ENCODE results near the gene GLRX3. TPM values are rescaled to one million over a fixed set of nuclear protein-coding genes. Genes with fewer than 3 reads are reported as not detected.

Gene GLRX3
- total and polyA plus RNA-seq, 10 of the 15 experiments (the other 5 are each of a cell fraction or from before 2014, with no cell fraction given), result 94.7 to 209 (median 131) TPM

GRCh38 chr10:130136226-130137089 lies at the start of gene GLRX3 (continued):
- TF ChIP-seq ZBTB11 (CRISPR knock-in tag; IDR thresholded peaks at IDR 0.05) (no peak), ATF2 (IDR thresholded peaks at IDR 0.05; ENCODE audit: low read length) (no peak), ELK1 (IDR thresholded peaks at IDR 0.05; ENCODE audit: low read depth, low read length) (peak; percentile 94), TAF1 (IDR thresholded peaks at IDR 0.05; ENCODE audit: borderline replicate concordance, low read depth, low read length) (peak; percentile 97), ASH2L (IDR thresholded peaks at IDR 0.05; ENCODE audit: borderline replicate concordance, low read depth) (peak; percentile 94; the same call in 1 of the 2 replicates), GABPA (IDR thresholded peaks at IDR 0.05; ENCODE audit: low read depth) (no peak), NFXL1 (IDR thresholded peaks at IDR 0.05; ENCODE audit: borderline replicate concordance) (no peak), E2F4 (IDR thresholded peaks at IDR 0.05; ENCODE audit: low read depth, low read length) (no peak), MYB (IDR thresholded peaks at IDR 0.05; ENCODE audit: borderline replicate concordance, low read depth, low read length) (no peak), SIN3A (IDR thresholded peaks at IDR 0.05; ENCODE audit: low read depth, low read length) (peak; percentile 88), CHD4 (IDR thresholded peaks at IDR 0.05) (no peak), CREB1 (IDR thresholded peaks at IDR 0.05; ENCODE audit: low read depth) (peak; percentile 24; the same call in 1 of the 2 replicates), ESRRA (IDR thresholded peaks at IDR 0.05; ENCODE audit: low read length) (no peak), BRCA1 (IDR thresholded peaks at IDR 0.05; ENCODE audit: low read depth, low read length) (no peak), RUNX3 (IDR thresholded peaks at IDR 0.05; ENCODE audit: low read length) (peak; percentile 61), ZNF384 (IDR thresholded peaks at IDR 0.05; ENCODE audit: borderline replicate concordance, low read depth, low read length) (no peak), STAT1 (conservative IDR thresholded peaks at IDR 0.05) (no peak), NBN (IDR thresholded peaks at IDR 0.05) (no peak), SUZ12 (IDR thresholded peaks at IDR 0.05; ENCODE audit: unreplicated experiment) (no peak), MXI1 (IDR thresholded peaks at IDR 0.05; ENCODE audit: low read depth, low read length) (peak; percentile 69; the same call in 1 of the 2 replicates), USF1 (IDR thresholded peaks at IDR 0.05; ENCODE audit: borderline replicate concordance, extremely low read length, insufficient read depth, low read depth, low read length) (no peak), PAX8 (IDR thresholded peaks at IDR 0.05) (no peak), PAX5 (IDR thresholded peaks at IDR 0.05; ENCODE audit: borderline replicate concordance, low read depth, low read length) (no peak)
